ENCODE measurements around the gene SCAPER.

The SCAPER gene

GRCh38 chr15:76311100-76311953 is 593.8 kb downstream of the SCAPER start, which contains the start of gene ETFA:
TSS of gene ETFA (minus strand) at chr15:76311469. CDS start at chr15:76311388, 81 bp downstream.
- peak; percentile 67 for DNase-seq (ENCODE audit: low read depth, low spot score)
- TF ChIP-seq, protein P1, sequence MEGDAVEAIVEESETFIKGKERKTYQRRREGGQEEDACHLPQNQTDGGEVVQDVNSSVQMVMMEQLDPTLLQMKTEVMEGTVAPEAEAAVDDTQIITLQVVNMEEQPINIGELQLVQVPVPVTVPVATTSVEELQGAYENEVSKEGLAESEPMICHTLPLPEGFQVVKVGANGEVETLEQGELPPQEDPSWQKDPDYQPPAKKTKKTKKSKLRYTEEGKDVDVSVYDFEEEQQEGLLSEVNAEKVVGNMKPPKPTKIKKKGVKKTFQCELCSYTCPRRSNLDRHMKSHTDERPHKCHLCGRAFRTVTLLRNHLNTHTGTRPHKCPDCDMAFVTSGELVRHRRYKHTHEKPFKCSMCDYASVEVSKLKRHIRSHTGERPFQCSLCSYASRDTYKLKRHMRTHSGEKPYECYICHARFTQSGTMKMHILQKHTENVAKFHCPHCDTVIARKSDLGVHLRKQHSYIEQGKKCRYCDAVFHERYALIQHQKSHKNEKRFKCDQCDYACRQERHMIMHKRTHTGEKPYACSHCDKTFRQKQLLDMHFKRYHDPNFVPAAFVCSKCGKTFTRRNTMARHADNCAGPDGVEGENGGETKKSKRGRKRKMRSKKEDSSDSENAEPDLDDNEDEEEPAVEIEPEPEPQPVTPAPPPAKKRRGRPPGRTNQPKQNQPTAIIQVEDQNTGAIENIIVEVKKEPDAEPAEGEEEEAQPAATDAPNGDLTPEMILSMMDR (IDR thresholded peaks at IDR 0.05; ENCODE audit: insufficient read depth, low read length, missing control alignments): no peak
- H3K4me3 ChIP-seq (ENCODE audit: low read depth, low read length): peak within 1 kb of the TSS; percentile 93
- CTCF ChIA-PET: interaction anchor here (1.1 to 1.4 kb wide), 2 partner anchors 19 to 20 kb away, joined by 3 to 6 read pairs; no protein-coding TSS in a partner anchor
- POLR2A ChIA-PET: interaction anchor here (0.7 to 1.0 kb wide), 2 partner anchors 25 to 562 kb away, joined by 3 read pairs; no protein-coding TSS in a partner anchor

DNA sequence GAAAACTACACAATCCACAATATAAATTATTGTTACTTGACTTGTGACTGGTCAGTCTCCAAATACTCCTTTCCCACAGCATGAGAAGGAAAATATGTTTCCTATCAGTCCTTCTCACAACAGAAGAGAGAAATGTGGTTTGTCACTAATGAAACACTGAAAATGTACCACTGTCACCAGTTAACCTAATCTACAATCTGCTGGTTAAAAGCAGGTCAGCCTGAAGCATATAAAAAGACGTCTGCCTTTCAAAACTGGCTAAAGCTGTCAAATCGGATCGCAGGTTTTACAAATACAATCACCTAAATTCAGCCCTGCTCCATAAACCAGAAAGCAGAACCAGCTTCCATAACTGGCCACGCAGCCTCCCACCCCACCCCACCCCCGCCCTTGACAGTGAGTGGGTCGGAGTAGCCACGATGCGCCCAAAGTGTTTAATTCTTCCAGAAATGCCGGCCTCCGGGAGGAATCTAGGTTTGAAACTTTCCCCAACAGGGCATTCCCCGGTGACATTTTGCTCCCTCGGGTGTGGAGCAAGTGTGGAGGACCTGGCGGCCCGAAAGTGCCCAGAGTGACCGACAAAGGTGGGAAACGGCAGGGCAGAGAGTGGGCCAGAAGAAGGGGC is 594.6 kb downstream of the SCAPER start:
- POLR2A ChIA-PET: interaction anchor here (0.6 kb wide), 1 partner anchor 25 kb away, joined by 3 read pairs; no protein-coding TSS in a partner anchor
- DNase-seq (ENCODE audit: low read depth, low spot score): no peak
- peak overlapping the region; percentile 93 for H3K4me3 ChIP-seq (ENCODE audit: low read depth, low read length)
- TF ChIP-seq, protein P1 (IDR thresholded peaks at IDR 0.05; ENCODE audit: insufficient read depth, low read length, missing control alignments): no peak
- CTCF ChIA-PET: interaction anchor here (1.4 to 1.7 kb wide), 2 partner anchors 19 kb away, joined by 4 to 6 read pairs; no protein-coding TSS in a partner anchor

GRCh38 chr15:76309601-76310330 is 595.4 kb downstream of the SCAPER start:
- ChIA-PET POLR2A (interaction anchor here (0.6 kb wide), 1 partner anchor 26 kb away, joined by 3 read pairs; no protein-coding TSS in a partner anchor), CTCF (interaction anchor here (1.7 kb wide), 1 partner anchor 20 kb away, joined by 4 read pairs; no protein-coding TSS in a partner anchor)
- H3K4me3 ChIP-seq (ENCODE audit: low read depth, low read length): peak overlapping the region; percentile 19; the same call in 1 of the 2 replicates
- TF ChIP-seq, protein P1 (IDR thresholded peaks at IDR 0.05; ENCODE audit: insufficient read depth, low read length, missing control alignments): no peak
- DNase-seq (ENCODE audit: low read depth, low spot score): no peak

DNA sequence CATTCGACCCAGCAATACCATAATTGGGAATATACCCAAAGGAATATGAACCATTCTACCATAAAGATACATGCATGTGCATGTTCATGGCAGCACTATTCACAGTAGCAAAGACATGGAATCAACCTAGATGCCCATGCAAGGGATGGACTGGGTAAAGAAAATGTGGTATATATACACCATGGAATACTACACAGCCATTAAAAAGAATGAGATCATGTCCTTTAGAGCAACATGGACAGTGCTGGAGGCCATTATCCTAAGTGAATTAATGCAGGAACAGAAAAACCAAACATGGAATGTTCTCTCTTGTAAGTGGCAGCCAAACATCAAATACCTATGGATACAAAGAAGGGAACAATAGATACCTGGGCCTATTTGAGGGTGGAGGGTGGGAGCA is 601.2 kb downstream of the SCAPER start:
- no peak overlapping the region for H3K4me3 ChIP-seq (ENCODE audit: low read depth, low read length)
- CTCF ChIA-PET: no interaction called here
- DNase-seq (ENCODE audit: low read depth, low spot score): no peak
- TF ChIP-seq, protein P1 (IDR thresholded peaks at IDR 0.05; ENCODE audit: insufficient read depth, low read length, missing control alignments): no peak
- POLR2A ChIA-PET: no interaction called here

DNA sequence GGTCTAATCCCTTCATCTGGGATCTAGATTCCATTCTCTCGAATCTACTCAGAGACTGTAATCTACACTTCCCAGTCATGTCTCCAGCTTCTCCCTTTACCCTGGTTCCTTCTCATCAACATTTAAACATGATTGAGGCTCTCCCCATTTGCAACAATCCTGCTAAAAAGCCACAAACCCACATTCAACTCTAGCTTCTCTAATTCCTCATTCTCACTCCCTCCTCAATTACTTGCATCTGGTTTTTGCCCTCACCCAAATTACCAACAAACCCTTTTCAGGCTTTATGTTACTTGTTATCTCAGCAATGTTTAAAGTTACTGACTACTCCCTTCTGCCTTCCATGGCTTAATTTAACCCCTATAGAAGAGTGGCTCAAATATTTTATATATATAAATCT is 605.4 kb downstream of the SCAPER start:
- ChIA-PET POLR2A (no interaction called here), CTCF (interaction anchor here (0.8 kb wide), 1 partner anchor 8 kb away, joined by 4 read pairs; no protein-coding TSS in a partner anchor)
- no peak overlapping the region for H3K4me3 ChIP-seq (ENCODE audit: low read depth, low read length)
- DNase-seq (ENCODE audit: low read depth, low spot score): no peak
- TF ChIP-seq, protein P1 (IDR thresholded peaks at IDR 0.05; ENCODE audit: insufficient read depth, low read length, missing control alignments): no peak
